ENCODE data around the gene TSPEAR.
"Not testable (repeated sequence)": the region's sequence is repeated elsewhere in the genome, so short reads cannot be mapped to it uniquely, and the experiment has no call there.

The TSPEAR gene

DNA sequence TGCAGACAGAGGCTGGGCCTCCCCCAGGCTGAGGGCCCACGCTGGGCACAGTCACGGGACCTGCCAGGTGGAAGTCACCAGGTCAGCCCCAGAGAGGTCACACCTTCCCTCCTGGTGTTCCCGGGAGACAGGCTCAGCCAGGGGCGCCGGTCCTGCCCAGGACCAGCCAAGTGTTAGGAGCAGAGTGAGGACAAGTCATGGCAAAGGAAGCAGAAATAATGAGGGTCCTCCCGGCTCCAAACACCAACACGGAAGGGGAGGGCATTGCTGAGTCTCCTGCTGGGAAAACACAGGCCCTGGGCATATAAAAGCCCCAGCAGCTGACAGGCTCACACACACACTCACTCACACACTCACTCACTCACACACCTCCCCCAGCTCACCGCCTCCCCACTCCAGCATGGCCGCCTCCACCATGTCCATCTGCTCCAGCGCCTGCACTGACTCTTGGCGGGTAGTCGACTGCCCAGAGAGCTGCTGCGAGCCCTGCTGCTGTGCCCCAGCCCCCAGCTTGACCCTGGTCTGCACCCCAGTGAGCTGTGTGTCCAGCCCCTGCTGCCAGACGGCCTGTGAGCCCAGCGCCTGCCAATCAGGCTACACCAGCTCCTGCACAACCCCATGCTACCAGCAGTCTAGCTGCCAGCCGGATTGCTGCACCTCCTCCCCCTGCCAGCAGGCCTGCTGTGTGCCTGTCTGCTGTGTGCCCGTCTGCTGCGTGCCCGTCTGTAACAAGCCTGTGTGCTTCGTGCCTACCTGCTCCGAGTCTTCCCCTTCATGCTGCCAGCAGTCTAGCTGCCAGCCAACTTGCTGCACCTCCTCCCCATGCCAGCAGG lies 74.1 kb downstream of the TSPEAR start, which contains the start of gene KRTAP10-10:
Gene KRTAP10-10 (plus strand): TSS at position 339 of the 833 bp plus-strand sequence. CDS start 62 bp downstream, at position 401.
- H3K9ac ChIP-seq (ENCODE audit: low read length in 5 of 5): no peak within 1 kb of the TSS
- no peak within 1 kb of the TSS for H3K27ac ChIP-seq (ENCODE audit: low read depth, low read length)
- peaks cover 2 to 16% (median 10%) of the 10 kb centered on the region in 5 donors for H3K9me3 ChIP-seq (ENCODE audit: control insufficient read depth in 5 of 5, low read length in 5 of 5)
- no peaks in the 10 kb centered on the region for H3K36me3 ChIP-seq (ENCODE audit: control insufficient read depth in 5 of 5, insufficient read depth in 5 of 5, low read length in 5 of 5)
- peaks cover 9 to 21% (median 13%) of the 10 kb centered on the region in 5 donors for H3K27me3 ChIP-seq (ENCODE audit: control insufficient read depth in 5 of 5, insufficient read depth in 4 of 5, low read length in 5 of 5)
- H3K4me1 ChIP-seq (ENCODE audit: control insufficient read depth in 5 of 5, insufficient read depth in 5 of 5, low read length in 5 of 5): no peaks in the 10 kb centered on the region
- H3K4me3 ChIP-seq (ENCODE audit: low read depth in 1 of 5, low read length in 5 of 5): no peak within 1 kb of the TSS

DNA sequence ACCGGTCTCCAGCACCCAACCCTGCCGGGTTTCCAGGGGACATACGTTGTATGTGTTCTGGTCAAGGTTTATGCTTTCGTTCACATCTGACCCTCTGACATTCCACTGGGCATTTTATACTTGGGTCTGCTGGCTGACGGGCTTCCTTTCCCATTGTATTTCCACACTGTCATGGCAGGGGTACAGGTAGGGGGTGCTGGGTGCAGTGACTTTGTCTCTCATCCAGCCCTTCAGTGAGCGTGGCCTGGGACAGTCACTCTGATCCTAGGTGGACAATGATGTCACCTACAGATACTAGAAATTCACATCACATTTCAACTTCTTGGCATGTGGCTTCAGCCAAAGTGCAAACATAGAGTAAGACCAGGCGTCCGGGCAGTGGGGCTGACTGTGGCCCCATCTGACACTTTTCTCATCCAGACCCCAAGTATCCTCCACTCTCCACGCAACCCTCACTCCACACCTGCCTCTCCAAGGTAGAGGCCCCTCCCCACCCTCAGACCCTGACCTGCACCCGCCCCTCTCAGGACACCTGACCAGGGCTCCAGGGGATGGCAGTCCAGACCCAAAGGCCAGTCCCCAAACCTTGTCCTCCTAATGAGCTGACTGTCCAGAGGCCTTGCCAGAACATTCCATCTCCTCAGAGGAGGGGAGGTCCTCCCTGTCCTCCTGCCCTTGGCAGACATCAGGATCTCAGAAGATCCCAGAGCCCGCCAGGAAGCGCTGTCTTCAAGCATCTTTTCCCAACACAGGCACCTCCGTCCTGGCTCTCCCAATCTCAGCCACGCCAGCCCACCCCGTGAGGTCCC lies 75.0 kb downstream of the TSPEAR start:
- Histone ChIP-seq H3K4me1 (ENCODE audit: control insufficient read depth in 5 of 5, insufficient read depth in 5 of 5, low read length in 5 of 5) (no peaks in the 10 kb centered on the region), H3K36me3 (ENCODE audit: control insufficient read depth in 5 of 5, insufficient read depth in 5 of 5, low read length in 5 of 5) (no peaks in the 10 kb centered on the region), H3K9ac (ENCODE audit: low read length in 5 of 5) (no peak overlapping the region), H3K9me3 (ENCODE audit: control insufficient read depth in 5 of 5, low read length in 5 of 5) (peaks cover 2 to 21% (median 17%) of the 10 kb centered on the region in 5 donors), H3K27me3 (ENCODE audit: control insufficient read depth in 5 of 5, insufficient read depth in 4 of 5, low read length in 5 of 5) (peaks cover 9 to 21% (median 13%) of the 10 kb centered on the region in 5 donors), H3K4me3 (ENCODE audit: low read depth in 1 of 5, low read length in 5 of 5) (no peak overlapping the region), H3K27ac (ENCODE audit: low read depth, low read length) (no peak overlapping the region)

DNA sequence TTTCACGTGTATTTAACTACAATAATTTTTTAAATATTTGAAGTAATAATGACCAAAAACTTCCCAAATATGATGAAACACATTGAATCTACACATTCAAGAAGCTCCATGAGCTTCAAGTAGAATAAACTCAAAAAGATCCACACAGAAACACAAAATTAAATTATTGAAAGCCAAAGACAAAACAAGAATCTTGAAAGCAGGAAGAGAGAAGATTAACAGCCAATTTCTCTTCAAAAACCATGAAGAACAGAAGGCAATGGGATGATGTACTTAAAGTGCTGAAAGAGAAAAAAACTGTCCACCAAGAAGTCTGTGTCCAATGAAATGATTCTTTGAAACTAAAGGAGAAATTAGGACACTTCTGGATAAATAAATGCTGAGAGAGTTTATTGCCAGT lies 79.3 kb downstream of the TSPEAR start:
- H3K36me3 ChIP-seq (ENCODE audit: control insufficient read depth in 5 of 5, insufficient read depth in 5 of 5, low read length in 5 of 5): no peaks in the 10 kb centered on the region
- no peak overlapping the region for H3K27ac ChIP-seq (ENCODE audit: low read depth, low read length)
- no peak overlapping the region for H3K9ac ChIP-seq (ENCODE audit: low read length in 5 of 5)
- peaks cover 12 to 21% (median 18%) of the 10 kb centered on the region in 5 donors for H3K27me3 ChIP-seq (ENCODE audit: control insufficient read depth in 5 of 5, insufficient read depth in 4 of 5, low read length in 5 of 5)
- peaks cover 0 to 3% (median 0%) of the 10 kb centered on the region in 5 donors for H3K4me1 ChIP-seq (ENCODE audit: control insufficient read depth in 5 of 5, insufficient read depth in 5 of 5, low read length in 5 of 5)
- H3K4me3 ChIP-seq (ENCODE audit: low read depth in 1 of 5, low read length in 5 of 5): no peak overlapping the region
- H3K9me3 ChIP-seq (ENCODE audit: control insufficient read depth in 5 of 5, low read length in 5 of 5): peaks cover 4 to 23% (median 17%) of the 10 kb centered on the region in 5 donors

DNA sequence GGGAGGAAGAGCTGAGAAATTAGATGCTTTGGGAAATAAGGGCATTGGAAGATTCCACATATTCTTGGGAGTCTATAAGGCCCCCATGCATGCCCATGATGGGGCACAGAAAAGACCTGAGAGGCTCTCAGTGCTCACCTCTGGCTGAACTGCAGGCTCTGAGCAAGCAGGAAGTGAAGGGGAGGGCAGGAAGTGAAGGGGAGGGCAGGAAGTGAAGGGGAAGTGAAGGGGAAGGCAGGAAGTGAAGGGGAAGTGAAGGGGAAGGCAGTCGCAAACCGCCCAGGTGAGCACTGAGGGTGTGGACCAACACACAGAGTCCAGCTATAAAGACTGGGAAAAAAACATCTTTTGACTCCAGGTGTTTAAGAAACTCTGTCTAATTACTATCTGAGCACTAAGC lies 80.9 kb downstream of the TSPEAR start:
- H3K9ac ChIP-seq (ENCODE audit: low read length in 5 of 5): no peak overlapping the region
- peaks cover 4 to 23% (median 17%) of the 10 kb centered on the region in 5 donors for H3K9me3 ChIP-seq (ENCODE audit: control insufficient read depth in 5 of 5, low read length in 5 of 5)
- H3K36me3 ChIP-seq (ENCODE audit: control insufficient read depth in 5 of 5, insufficient read depth in 5 of 5, low read length in 5 of 5): no peaks in the 10 kb centered on the region
- no peak overlapping the region for H3K27ac ChIP-seq (ENCODE audit: low read depth, low read length)
- no peak overlapping the region for H3K4me3 ChIP-seq (ENCODE audit: low read depth in 1 of 5, low read length in 5 of 5)
- peaks cover 12 to 30% (median 19%) of the 10 kb centered on the region in 5 donors for H3K27me3 ChIP-seq (ENCODE audit: control insufficient read depth in 5 of 5, insufficient read depth in 4 of 5, low read length in 5 of 5)
- H3K4me1 ChIP-seq (ENCODE audit: control insufficient read depth in 5 of 5, insufficient read depth in 5 of 5, low read length in 5 of 5): peaks cover 0 to 4% (median 0%) of the 10 kb centered on the region in 5 donors

DNA sequence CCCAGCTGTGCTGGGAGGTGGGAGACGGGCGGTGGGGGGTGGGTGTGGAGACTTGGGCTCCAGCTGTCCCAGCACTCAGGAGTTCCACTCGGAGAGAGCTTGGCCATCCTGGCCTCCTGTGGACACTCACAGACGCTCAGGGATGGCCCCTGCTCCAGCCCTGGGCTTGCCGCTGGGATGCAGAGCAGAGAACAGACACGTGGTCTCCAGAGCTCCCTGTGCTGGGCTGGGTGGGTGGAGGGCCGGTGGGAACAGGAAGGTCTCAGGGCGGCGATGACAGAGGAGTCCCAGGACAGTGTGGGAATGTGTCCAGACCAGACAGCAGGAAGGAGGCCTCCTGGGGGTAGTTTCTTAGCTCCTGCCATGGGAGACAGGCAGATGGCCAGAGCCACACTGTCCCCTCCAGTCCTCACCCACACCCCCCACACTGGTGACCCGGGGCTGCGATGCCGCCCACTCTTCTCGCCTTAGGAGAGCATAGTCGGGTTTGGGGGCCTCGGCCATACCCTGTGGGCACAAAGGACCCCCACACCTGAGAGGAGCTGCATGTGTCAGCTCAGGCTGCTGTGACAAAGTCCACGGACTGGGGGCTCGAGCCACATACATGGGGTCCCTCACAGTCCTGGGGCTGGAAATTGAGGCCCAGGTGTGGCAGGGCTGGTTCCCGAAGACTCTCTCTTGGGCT lies 82.5 kb downstream of the TSPEAR start:
- no peak overlapping the region for H3K9ac ChIP-seq (ENCODE audit: low read length in 5 of 5)
- peaks cover 0 to 4% (median 0%) of the 10 kb centered on the region in 5 donors for H3K4me1 ChIP-seq (ENCODE audit: control insufficient read depth in 5 of 5, insufficient read depth in 5 of 5, low read length in 5 of 5)
- no peak overlapping the region for H3K4me3 ChIP-seq (ENCODE audit: low read depth in 1 of 5, low read length in 5 of 5)
- H3K9me3 ChIP-seq (ENCODE audit: control insufficient read depth in 5 of 5, low read length in 5 of 5): peaks cover 7 to 32% (median 22%) of the 10 kb centered on the region in 5 donors
- no peaks in the 10 kb centered on the region for H3K36me3 ChIP-seq (ENCODE audit: control insufficient read depth in 5 of 5, insufficient read depth in 5 of 5, low read length in 5 of 5)
- peaks cover 12 to 29% (median 19%) of the 10 kb centered on the region in 5 donors for H3K27me3 ChIP-seq (ENCODE audit: control insufficient read depth in 5 of 5, insufficient read depth in 4 of 5, low read length in 5 of 5)
- H3K27ac ChIP-seq (ENCODE audit: low read depth, low read length): no peak overlapping the region

DNA sequence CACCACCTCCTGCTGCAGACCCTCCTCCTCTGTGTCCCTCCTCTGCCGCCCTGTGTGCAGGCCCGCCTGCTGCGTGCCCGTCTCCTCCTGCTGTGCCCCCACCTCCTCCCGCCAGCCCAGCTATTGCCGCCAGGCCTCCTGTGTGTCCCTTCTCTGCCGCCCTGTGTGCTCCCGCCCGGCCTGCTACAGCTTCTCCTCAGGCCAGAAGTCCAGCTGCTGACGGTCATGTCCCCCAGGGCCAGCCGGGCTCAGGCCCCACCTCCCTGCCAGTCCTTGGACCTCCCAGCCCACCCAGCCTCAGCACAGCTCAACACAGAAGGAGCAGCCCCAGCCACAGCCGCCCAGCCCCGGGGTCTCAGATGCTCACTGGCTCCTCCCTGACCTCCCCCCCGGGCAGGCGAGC lies 83.5 kb downstream of the TSPEAR start:
- not testable (repeated sequence) for H3K4me3 ChIP-seq (ENCODE audit: low read depth in 1 of 5, low read length in 5 of 5); H3K27ac ChIP-seq (ENCODE audit: low read depth, low read length); H3K36me3 ChIP-seq (ENCODE audit: control insufficient read depth in 5 of 5, insufficient read depth in 5 of 5, low read length in 5 of 5); H3K4me1 ChIP-seq (ENCODE audit: control insufficient read depth in 5 of 5, insufficient read depth in 5 of 5, low read length in 5 of 5); H3K9ac ChIP-seq (ENCODE audit: low read length in 5 of 5)
- Histone ChIP-seq H3K27me3 (ENCODE audit: control insufficient read depth in 5 of 5, insufficient read depth in 4 of 5, low read length in 5 of 5) (peaks cover 12 to 29% (median 19%) of the 10 kb centered on the region in 5 donors), H3K9me3 (ENCODE audit: control insufficient read depth in 5 of 5, low read length in 5 of 5) (peaks cover 11 to 41% (median 26%) of the 10 kb centered on the region in 5 donors)

DNA sequence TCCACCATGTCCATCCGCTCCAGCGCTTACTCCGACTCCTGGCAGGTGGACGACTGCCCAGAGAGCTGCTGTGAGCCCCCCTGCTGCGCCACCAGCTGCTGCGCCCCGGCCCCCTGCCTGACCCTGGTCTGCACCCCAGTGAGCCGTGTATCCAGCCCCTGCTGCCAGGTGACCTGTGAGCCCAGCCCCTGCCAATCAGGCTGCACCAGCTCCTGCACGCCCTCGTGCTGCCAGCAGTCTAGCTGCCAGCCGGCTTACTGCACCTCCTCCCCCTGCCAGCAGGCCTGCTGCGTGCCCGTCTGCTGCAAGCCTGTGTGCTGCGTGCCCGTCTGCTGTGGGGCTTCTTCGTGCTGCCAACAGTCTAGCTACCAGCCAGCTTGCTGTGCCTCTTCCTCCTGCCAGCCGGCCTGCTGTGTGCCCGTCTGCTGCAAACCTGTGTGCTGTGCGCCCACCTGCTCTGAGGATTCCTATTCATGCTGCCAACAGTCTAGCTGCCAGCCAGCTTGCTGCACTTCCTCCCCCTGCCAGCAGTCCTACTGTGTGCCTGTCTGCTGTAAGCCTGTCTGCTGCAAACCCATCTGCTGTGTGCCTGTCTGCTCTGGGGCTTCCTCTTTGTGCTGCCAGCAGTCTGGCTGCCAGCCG lies 84.1 kb downstream of the TSPEAR start:
- H3K4me3 ChIP-seq (ENCODE audit: low read depth in 1 of 5, low read length in 5 of 5); H3K36me3 ChIP-seq (ENCODE audit: control insufficient read depth in 5 of 5, insufficient read depth in 5 of 5, low read length in 5 of 5); H3K9ac ChIP-seq (ENCODE audit: low read length in 5 of 5); H3K27ac ChIP-seq (ENCODE audit: low read depth, low read length); H3K4me1 ChIP-seq (ENCODE audit: control insufficient read depth in 5 of 5, insufficient read depth in 5 of 5, low read length in 5 of 5): not testable (repeated sequence)
- Histone ChIP-seq H3K9me3 (ENCODE audit: control insufficient read depth in 5 of 5, low read length in 5 of 5) (peaks cover 11 to 44% (median 29%) of the 10 kb centered on the region in 5 donors), H3K27me3 (ENCODE audit: control insufficient read depth in 5 of 5, insufficient read depth in 4 of 5, low read length in 5 of 5) (peaks cover 12 to 29% (median 19%) of the 10 kb centered on the region in 5 donors)

DNA sequence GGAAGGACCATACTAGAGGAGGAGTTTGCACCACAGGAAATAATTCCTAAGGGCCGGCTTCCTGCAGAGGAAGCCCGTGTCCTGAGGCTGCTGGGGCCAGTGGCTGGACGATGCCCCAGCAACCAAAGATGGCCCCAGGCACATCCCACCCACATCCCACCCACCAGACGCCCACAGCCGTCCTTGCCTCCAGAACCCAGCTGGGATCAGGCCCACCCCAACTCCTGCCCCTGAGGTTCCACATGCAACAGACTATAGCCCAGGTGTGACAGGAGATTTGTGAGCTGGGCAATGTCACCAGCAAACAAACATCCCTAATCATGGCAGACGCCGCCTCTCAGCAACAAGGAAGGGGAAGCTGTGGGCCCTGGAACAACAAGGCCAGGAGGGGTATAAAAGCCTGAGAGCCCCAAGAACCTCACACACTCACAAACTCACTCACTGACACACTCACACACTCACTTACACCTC lies 84.7 kb downstream of the TSPEAR start, which contains the start of gene KRTAP10-9:
Gene KRTAP10-9 (plus strand): TSS at position 421 of the 471 bp plus-strand sequence. CDS start 79 bp downstream, outside the sequence.
- Histone ChIP-seq H3K27me3 (ENCODE audit: control insufficient read depth in 5 of 5, insufficient read depth in 4 of 5, low read length in 5 of 5) (peaks cover 12 to 29% (median 19%) of the 10 kb centered on the region in 5 donors), H3K27ac (ENCODE audit: low read depth, low read length) (no peak within 1 kb of the TSS), H3K36me3 (ENCODE audit: control insufficient read depth in 5 of 5, insufficient read depth in 5 of 5, low read length in 5 of 5) (no peaks in the 10 kb centered on the region), H3K9ac (ENCODE audit: low read length in 5 of 5) (no peak within 1 kb of the TSS), H3K4me3 (ENCODE audit: low read depth in 1 of 5, low read length in 5 of 5) (no peak within 1 kb of the TSS), H3K4me1 (ENCODE audit: control insufficient read depth in 5 of 5, insufficient read depth in 5 of 5, low read length in 5 of 5) (peaks cover 0 to 4% (median 0%) of the 10 kb centered on the region in 5 donors), H3K9me3 (ENCODE audit: control insufficient read depth in 5 of 5, low read length in 5 of 5) (peaks cover 11 to 39% (median 24%) of the 10 kb centered on the region in 5 donors)

DNA sequence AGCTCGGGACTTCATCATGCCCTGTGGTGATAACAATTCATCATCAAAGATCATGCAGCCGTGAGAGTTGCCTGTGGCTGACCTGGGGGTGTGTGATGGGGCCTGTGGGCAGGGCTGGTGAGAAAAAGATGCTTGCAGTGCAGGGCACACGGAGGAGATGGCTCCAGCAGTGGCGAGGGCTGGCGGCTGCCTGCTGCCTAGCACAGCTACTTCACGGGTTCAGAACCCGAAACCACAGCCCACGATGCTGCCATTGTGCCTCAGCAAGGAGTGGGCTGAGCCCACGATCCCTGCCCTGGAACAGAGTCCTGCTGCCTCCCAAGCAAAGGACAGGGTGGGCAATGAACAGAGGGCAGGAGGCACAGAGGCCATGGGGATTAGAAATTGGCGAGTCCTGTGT lies 85.1 kb downstream of the TSPEAR start:
- Histone ChIP-seq H3K27ac (ENCODE audit: low read depth, low read length) (no peak overlapping the region), H3K36me3 (ENCODE audit: control insufficient read depth in 5 of 5, insufficient read depth in 5 of 5, low read length in 5 of 5) (no peaks in the 10 kb centered on the region), H3K4me1 (ENCODE audit: control insufficient read depth in 5 of 5, insufficient read depth in 5 of 5, low read length in 5 of 5) (peaks cover 0 to 4% (median 0%) of the 10 kb centered on the region in 5 donors), H3K4me3 (ENCODE audit: low read depth in 1 of 5, low read length in 5 of 5) (no peak overlapping the region), H3K27me3 (ENCODE audit: control insufficient read depth in 5 of 5, insufficient read depth in 4 of 5, low read length in 5 of 5) (peaks cover 12 to 29% (median 19%) of the 10 kb centered on the region in 5 donors), H3K9me3 (ENCODE audit: control insufficient read depth in 5 of 5, low read length in 5 of 5) (peaks cover 11 to 37% (median 21%) of the 10 kb centered on the region in 5 donors), H3K9ac (ENCODE audit: low read length in 5 of 5) (no peak overlapping the region)

Data from subcutaneous abdominal adipose tissue (tissue), 5 donors.